GM21447 (cell line): ENCODE measurements around the gene ZNF445.
"Not testable (repeated sequence)": the region's sequence is repeated elsewhere in the genome, so short reads cannot be mapped to it uniquely, and the experiment has no call there.

Experiments used
- ATAC-seq: cut with Tn5 transposase; IDR thresholded peaks from one replicate; pipeline ENCODE4 v1.9.1; 2021; ENCODE audit not compliant: unreplicated experiment

ZNF445 gene

GRCh38 chr3:44436181-44436580 lies 41.3 kb downstream of the ZNF445 start:
- no peak for ATAC-seq

DNA sequence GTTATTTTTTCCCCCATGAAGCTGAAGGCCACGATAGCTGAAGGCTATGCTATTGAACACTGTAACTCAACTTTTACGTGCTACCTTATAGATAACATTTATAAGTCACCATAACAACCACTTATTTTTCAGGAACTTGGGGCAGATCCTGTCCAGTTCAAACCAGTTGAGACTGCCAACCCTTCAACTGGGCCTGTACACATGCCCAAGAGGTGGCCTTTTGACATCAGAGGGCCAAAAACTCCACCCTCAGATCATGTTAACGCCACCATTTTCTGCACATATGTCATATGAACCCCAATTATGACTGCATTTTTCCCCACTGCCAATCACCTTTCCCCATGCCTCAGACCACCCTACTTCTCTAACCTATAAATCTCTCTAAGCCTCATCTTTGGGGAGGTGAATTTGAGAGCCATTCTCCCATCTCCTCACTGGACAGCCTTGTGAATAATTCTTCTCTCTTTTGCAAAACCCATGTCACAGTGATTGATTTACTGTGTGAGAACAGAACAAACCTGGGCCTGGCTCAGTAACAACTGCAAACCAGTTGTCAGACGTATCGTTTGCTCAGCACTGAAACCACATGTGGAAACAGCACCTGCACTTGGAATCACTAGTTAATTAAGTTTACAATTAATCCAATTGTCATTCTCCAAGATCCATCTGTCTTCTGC lies 42.5 kb downstream of the ZNF445 start:
- no peak for ATAC-seq

DNA sequence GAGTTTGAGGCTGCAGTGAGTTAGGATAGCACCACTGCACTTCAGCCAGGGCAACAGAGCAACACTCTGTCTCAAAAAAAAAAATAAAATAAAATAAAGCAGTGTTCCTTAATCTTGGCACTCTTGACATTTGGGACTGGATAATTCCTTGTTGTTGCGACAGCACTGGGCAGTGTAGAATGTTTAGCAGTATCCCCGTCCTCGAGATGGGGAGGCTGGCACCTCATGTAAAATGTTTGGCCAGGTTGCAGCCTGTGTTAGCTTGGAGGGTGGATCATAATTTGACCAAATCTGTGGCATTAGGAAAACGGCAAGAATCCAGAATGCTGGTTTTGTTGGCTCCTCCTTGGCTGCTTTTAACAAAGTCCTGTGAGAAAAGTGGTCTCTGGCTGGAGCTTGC lies 47.0 kb downstream of the ZNF445 start:
- no peak for ATAC-seq

- ATAC-seq, result no peak
Observed at GRCh38 chr3:44429459-44429858, 48.0 kb downstream of the ZNF445 start.

GRCh38 chr3:44428910-44429309 lies 48.6 kb downstream of the ZNF445 start:
- ATAC-seq, result no peak

DNA sequence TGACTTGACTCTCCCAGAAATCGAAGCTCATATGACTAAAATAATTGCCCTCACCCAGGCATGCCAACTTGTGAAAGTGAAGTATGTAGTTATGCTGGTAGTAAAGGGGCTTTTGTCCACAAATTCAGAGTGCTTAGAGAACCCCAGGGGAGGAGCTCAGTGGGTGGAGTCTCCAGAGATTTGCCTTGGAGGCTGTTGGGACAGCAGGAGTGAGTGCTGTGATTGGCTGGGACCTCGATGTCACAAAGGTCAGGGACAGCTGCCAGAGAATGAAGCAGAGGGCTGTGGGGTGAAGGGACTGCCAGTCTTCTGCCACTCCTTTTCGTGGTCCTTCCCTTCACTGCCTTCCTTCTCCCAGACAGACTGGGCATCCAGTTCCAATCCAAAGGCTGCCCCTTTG lies 49.8 kb downstream of the ZNF445 start:
- ATAC-seq, result no peak

GRCh38 chr3:44424758-44425157 lies 52.7 kb downstream of the ZNF445 start:
- ATAC-seq, result no peak

- ATAC-seq, result no peak
Observed at GRCh38 chr3:44421280-44421679, 56.2 kb downstream of the ZNF445 start.

DNA sequence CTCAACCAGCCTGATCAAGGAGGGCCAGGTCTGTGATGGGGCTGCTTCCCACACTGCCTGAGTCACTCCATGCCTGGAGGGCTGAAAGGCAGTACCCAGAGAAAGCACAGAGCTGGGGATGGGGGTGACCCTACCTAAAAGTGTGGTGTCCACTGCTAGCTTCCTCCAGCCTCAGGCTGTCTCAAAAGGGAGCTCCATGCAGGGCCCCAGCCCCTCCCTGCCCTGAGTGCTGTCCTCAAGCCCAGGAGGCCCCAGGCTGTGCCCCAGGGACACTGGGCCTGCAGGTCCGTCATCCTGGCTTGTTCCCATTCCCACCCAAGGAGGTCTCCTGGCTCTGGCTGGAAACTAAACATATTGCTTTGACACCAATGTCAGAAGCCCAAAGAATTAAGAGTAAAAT lies 56.8 kb downstream of the ZNF445 start:
- no peak for ATAC-seq

DNA sequence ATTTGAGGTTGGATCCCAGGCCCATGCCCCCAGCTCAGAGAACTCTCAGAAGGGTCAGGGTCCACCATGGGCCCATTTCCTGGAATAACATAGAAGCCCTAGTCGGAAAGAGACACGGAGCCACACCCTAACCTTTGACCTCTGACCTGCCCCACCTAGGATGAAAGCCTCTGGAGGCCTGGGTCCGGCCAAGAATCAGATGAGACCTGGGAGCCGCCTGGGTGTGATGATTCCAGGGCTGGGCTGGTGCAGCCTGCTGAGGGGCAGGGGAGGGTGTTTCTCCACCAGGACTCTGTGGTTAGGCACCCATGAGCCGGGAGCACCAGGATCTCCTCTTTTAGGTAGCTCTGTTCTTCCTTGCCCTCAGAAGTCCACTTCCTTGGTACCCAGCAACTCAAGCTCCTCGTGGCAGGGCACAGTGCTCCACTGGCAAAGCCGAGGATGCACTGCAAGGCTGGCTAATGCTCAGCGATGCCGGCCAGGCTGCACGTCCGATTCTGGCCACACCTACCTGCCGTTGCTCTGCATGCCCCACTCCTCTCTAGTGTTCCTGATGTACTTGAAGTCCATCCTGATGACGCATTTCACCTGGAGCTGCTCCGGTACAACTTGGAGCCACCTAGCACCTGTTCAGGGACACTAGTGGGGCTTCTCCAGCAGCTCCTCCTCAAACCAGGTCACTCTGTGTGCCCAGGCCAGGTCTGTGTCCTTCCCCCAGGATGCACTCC lies 57.4 kb downstream of the ZNF445 start:
- no peak for ATAC-seq

- no peak for ATAC-seq
Observed at GRCh38 chr3:44419116-44419922, 58.2 kb downstream of the ZNF445 start.

DNA sequence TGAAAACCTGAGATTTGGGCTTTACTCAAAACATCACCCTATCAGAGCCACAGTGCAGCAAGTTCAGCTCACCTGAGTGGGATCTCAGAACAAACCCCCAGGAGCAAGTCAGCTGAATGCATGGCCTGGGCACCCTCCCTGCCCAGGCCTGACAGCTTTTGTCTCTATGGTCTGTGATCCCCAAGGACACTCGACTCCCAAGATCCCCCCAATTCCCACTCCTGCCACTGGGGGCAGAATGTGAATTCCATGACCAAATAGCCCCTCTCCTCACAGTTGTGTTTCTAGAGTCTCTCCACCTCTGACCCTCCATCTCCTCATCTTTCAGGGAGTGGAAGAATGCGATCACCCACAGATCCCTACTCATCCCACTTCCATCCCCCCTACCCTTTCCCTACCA lies 58.9 kb downstream of the ZNF445 start:
- no peak for ATAC-seq

DNA sequence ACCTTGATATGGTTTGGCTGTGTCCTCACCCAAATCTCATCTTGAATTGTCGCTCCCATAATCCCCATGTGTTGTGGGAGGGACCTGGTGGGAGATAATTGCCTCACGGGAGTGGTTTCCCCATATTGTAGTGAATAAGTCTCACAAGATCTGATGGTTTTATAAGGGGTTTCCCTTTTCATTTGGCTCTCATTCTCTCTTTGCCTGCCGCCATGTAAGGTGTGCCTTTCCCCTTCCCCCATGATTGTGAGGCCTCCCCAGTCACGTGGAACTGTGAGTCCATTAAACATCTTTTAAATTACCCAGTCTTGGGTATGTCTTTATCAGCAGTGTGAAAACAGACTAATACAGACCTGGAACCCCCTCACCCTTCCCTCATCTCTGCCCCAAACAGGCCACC lies 59.4 kb downstream of the ZNF445 start:
- not testable (repeated sequence) for ATAC-seq

GRCh38 chr3:44416031-44417030 lies 61.1 kb downstream of the ZNF445 start:
- no peak for ATAC-seq

GRCh38 chr3:44415421-44415820 lies 62.0 kb downstream of the ZNF445 start:
- ATAC-seq, result no peak

GRCh38 chr3:44414517-44415090 lies 62.9 kb downstream of the ZNF445 start:
- no peak for ATAC-seq

GRCh38 chr3:44412365-44412764 lies 65.1 kb downstream of the ZNF445 start:
- no peak for ATAC-seq

DNA sequence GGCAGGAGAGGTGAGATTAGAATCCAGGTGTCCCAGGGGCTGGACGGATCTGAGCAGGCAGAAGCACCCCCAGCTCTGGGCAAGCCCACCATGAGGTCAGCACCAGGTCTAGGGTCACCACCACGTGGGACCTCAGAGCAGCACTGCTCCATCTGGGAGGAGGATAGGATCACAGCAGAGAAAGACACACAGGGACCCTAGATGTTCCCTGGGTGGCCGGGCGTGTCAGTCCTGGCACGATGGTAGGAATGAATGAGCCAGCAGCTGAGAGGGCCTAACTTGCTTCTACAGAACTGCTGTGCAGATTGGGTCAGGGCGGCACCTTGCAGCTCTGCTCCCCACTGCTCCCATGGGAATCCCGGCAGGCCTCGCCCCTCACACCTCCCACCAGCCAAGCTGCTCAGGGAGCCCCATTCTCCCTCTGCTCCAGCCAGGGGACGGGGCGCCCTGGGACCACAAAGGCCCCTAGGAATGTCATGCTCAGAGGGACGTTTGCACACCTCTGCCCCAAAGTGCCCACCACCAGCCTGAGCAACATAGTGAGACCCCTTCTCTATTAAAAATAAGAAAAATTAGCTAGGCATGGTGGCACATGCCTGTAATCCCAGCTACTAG lies 66.3 kb downstream of the ZNF445 start:
- no peak for ATAC-seq

DNA sequence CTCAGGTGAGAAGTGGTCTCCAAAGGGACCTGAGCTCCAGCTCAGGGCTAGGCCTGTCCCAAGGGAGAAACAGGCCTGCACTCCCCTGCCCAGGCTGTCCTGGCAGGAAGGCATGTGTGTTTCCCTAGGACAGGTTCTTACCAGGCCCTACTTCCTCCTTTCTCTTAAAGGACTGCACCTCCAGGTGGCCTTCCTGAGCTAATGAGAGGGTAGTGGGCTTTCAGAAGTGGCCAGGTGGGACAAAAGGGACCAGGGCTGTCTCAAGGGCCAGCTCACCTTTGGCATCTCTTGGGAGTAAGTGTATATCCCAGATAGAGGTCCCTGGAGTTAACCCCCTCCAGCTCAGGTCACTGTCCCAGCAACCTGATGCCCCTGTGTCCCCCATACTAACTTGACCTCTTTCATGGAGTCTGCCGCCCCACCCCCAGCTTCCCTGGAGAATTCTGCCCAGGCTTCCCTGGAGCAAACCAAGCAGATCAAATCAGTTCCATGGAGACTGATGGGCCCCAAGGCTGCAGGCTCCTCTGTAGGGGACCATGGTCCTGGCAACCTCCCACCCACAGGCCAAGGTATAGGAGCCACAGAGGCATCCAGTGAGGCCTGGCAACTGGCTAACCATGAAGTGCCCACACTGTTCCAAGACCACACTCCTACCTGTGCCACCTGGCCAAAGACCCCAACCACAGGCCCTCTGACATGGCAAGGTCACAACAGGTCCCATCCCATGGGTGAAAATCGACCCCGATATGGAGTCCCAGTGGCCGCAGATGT lies 67.6 kb downstream of the ZNF445 start:
- no peak for ATAC-seq
